Brain microvascular endothelial cell (primary cell): ENCODE data around the gene TRIM50.
"Not testable (repeated sequence)": the region's sequence is repeated elsewhere in the genome, so short reads cannot be mapped to it uniquely, and the experiment has no call there.

ENCODE experiments used
- DNase-seq: peaks from one replicate; pipeline ENCODE4 v3.0.0-alpha.2; 2020
- H3K27ac ChIP-seq: fragments of 250-450 bp; sonication (Bioruptor Pico); 2 replicates; pipeline ENCODE4 v1.5.1; 2020; ENCODE audit warnings: mild to moderate bottlenecking, moderate library complexity
- H3K27me3 ChIP-seq: fragments of 250-450 bp; sonication (Bioruptor Pico); replicated peaks from 2 replicates; pipeline ENCODE4 v1.5.1; 2020; ENCODE audit warnings: mild to moderate bottlenecking
- H3K36me3 ChIP-seq: fragments of 250-450 bp; sonication (Bioruptor Pico); replicated peaks from 2 replicates; pipeline ENCODE4 v1.5.1; 2020; ENCODE audit warnings: mild to moderate bottlenecking
- H3K4me3 ChIP-seq: 2 replicates; pipeline ENCODE4 v1.5.1; 2011; ENCODE audit warnings: low read depth, mild to moderate bottlenecking, control low read depth, low read length, moderate library complexity
- CTCF ChIP-seq: IDR thresholded peaks from 2 replicates; pipeline ENCODE4 v1.5.1; 2011; ENCODE audit warnings: low read depth, mild to moderate bottlenecking, moderate library complexity, low read length, control low read depth, inconsistent platforms; ENCODE audit errors: missing control alignments
- in situ Hi-C: cut with HindIII; loops from 2 replicates; pipeline ENCODE4 v1.10.0; 2017; ENCODE audit warnings: low sequenced_read_pairs, low pct_ligation_motif_present

The TRIM50 gene

GRCh38 chr7:73316521-73316920, 11.4 kb downstream of the TRIM50 start:
- no peak overlapping the region for H3K4me3 ChIP-seq
- H3K36me3 ChIP-seq, result no peaks in the 10 kb centered on the region
- no peak overlapping the region for H3K27ac ChIP-seq
- no peak for DNase-seq
- no peaks in the 10 kb centered on the region for H3K27me3 ChIP-seq
- TF ChIP-seq CTCF, result no peak
- in situ Hi-C loops, result no loop called here

- Histone ChIP-seq H3K27ac (no peak overlapping the region), H3K27me3 (no peaks in the 10 kb centered on the region), H3K4me3 (no peak overlapping the region), H3K36me3 (no peaks in the 10 kb centered on the region)
- in situ Hi-C loops, result no loop called here
- no peak for DNase-seq
- no peak for TF ChIP-seq CTCF
These were observed 13.6 kb downstream of the TRIM50 start for GRCh38 chr7:73314271-73314670.

DNA sequence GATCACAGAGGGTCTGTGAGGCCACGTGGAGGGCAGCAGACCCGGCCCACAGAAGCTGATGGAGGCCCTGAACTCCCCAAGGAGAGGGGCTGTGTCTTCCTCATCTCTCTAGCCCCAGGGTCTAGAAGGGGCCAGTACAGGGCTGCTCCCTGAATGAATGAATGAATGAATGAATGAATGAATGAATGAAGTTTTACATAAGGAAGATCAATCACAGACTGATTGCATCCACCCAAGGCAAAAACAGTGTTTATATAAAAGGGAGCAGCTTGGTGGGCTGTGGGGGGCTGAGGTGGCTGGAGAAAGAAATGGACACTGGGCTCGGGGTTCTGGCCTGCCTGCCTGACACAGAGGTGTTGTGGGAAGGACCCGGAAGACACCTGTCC, 14.4 kb downstream of the TRIM50 start:
- no peak for TF ChIP-seq CTCF
- in situ Hi-C loops, result no loop called here
- H3K36me3 ChIP-seq, result no peaks in the 10 kb centered on the region
- no peaks in the 10 kb centered on the region for H3K27me3 ChIP-seq
- no peak overlapping the region for H3K27ac ChIP-seq
- H3K4me3 ChIP-seq, result no peak overlapping the region
- DNase-seq, result no peak

- H3K4me3 ChIP-seq, result no peak overlapping the region
- DNase-seq, result no peak
- no peak overlapping the region for H3K27ac ChIP-seq
- no peaks in the 10 kb centered on the region for H3K27me3 ChIP-seq
- no peak for TF ChIP-seq CTCF
- in situ Hi-C loops, result no loop called here
- H3K36me3 ChIP-seq, result no peaks in the 10 kb centered on the region
These were observed 14.9 kb downstream of the TRIM50 start for GRCh38 chr7:73312831-73313520.

- H3K4me3 ChIP-seq, H3K36me3 ChIP-seq, in situ Hi-C loops, H3K27ac ChIP-seq, H3K27me3 ChIP-seq: not testable (repeated sequence)
- DNase-seq, result peak; percentile 36
These were observed 16.5 kb downstream of the TRIM50 start for GRCh38 chr7:73311421-73311820.

DNA sequence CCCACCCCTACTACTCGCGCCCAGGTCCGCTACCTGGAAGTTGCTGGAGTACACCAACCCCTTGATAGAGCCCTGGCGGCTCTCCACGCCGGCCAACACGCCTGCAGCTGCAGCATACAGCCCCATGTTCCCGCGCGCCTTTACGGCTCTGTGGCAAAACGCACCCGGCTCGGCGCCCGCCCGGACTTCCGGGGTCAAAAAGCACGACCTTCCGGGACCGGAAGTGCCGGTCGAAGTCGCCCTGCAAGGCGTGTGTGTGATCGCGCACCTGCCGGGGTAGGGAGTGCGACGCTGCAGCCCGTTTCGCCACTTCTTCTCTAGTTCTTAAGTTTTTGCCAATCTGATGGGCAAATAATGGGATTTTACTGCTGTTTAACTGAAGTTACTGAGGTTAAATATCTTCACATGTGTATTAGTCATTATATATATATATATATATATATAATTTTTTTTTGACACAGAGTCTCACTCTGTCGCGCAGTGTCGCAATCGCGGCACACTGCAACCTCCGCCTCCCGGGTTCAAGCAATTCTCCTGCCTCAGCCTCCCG, 19.1 kb downstream of the TRIM50 start, which contains the start of gene NSUN5:
TSS of gene NSUN5 (minus strand) at position 162 of the 550 bp plus-strand sequence. CDS start at position 126, 36 bp downstream.
- Histone ChIP-seq H3K36me3 (no peaks in the 10 kb centered on the region), H3K27me3 (no peaks in the 10 kb centered on the region), H3K27ac (no peak within 1 kb of the TSS), H3K4me3 (peak within 1 kb of the TSS; percentile 66)
- in situ Hi-C loops, result no loop called here
- DNase-seq, result peak; percentile 22
- TF ChIP-seq CTCF, result no peak
